Stimulated activated CD8-positive, alpha-beta memory T cell treated with anti-CD3 and anti-CD28 coated beads, Interleukin-7, amount 100 ng/mL, for 48 hours (primary cell): ENCODE measurements around the gene MXD3.

Experiments used
- DNase-seq, 2 donors: peaks; one replicate each; pipeline ENCODE4 v3.0.0-alpha.2; 2020; ENCODE audit warnings: low read depth in 1 of 2; ENCODE audit errors: extremely low read depth in 1 of 2

MXD3 gene

DNA sequence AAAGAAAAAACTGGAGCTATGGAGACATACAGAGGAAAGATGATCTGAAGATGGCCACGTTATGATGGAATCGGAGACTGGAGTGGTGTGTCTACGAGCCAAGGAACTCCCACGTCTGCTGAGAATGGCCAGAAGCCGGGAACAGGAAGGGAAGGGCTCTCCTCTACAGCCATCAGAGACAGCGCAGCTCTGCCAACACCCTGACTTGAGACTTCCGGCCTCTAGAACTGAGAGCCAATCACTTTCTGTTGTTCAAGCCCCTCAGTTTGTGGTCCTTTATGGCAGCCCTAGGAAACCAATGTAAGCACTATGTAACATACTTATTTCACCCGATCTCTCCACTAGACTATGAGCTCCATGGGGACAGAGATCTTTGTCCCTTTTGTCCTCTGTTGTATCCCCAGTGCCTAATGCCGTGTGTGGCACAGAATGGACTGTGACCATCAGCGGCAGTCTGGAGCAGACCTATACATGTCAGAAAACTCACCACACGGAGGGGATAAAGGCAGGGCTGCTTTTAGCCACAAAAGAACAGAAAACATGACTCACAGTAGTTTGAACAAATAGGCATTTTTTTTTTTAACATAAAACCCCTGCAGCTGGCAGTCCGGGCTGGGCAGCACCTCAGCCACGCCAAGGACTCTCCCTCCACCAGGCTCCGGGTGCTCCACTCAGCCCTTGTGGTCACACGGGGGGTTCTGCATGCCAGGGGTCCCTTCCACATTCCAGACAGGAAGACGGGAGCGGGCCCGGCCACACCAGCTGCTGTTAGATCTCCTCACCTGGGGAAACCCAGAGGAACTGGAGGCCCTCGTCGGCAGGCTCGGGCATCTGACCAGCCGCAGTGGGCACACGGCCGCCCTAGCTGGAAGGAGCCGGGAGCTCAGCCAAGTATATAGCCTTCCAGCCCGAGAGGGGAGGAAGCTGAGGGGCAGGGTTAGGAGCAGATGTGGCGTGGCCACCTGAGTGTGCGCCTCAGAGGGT lies 16.1 kb upstream of the MXD3 start:
- no peak for DNase-seq

DNA sequence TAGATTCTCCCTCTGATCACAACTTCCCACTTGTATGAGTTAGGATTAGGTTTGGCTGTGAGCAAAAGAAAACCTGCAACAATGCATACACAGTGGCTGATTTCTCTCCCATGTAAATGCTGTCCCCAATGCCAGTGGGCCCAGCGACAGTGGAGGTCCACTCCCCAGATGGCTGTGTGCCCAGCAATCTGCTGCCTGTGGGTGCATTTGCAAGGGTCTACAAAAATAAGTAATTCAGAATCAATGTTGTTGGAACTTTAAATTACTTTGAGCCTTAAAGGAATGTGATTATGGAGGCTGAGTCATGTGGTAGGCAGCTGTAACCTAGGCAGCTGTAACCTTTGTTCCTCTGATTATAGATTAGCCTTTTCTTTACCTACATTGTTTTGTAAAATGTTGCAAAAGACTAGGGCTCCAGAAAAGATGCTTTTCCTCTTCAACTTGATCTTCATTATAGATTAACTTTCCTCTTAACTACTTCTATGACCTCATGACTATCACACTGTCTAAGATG lies 14.2 kb upstream of the MXD3 start:
- DNase-seq: no peak

DNA sequence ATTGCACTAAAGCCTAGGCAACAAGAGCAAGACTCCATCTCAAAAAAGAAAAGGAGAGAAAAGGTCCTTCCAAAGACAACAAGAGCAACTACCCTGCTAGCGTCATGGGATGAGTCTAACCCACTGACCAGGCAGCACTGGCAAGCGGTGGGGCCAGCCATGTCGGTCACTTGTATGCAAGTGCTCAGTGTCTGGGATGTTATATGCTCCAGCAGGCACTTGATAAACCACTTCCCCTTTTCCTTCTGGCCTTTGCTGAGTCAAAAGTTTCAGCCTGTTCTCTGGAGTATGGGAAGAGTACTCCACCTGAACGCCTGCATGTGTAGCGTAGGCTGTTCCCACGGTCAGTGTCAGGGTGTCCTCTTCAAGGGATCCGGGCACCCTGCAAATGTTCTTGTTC lies 9.2 kb upstream of the MXD3 start:
- no peak for DNase-seq

DNA sequence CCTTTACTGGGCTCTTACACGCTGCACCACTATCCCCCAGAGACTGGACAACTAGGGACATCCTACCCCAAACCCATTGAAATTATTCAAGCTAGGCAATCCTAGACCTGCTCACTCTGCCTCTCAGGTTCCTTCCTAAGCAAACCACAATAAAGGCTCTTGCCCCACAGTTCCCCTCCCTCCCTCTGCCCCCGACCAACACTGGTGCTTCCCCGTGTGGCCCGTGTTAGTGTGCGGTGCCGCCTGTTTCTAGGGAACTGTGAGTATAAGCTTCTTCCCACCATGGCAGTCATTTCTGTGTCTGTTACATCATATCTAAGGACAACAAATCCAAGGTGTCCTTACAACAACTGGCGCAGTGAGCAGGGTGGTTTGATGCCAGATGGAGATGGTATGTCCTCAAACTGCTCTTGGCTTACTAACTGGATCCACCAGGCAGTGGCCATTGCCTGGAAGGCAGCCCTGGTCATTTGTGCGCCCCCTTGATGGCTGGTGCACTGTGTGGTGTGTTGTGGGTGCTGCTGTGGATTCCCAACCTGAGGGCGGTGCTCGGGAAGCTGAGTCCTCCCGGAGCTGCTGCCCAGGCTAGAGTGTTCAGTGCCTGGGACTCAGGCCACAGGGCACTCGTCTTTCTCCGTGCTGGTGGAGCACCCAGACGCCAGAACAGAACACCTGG lies 8.4 kb upstream of the MXD3 start:
- DNase-seq: no peak

DNA sequence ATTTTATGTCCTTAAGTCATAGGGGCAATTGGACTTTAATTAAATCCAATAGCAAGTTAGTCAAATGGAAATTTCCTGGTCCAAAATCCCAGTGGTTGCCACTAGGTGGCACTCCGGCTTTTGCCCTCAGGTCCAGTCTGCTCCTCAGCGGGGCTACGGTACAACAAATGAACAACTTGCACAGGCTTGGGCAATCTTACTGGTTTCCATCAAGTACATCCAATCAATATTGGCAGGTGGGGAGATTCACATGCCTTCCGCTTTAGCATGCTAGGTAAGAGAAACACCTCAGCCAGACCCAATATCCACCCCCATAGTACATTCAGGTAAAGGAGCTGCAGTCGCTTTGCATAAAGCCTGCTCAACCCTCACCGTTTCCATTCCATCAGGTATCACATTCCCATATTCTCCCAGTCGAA lies 6.3 kb upstream of the MXD3 start:
- peak; percentile 50 to 67 for DNase-seq

DNA sequence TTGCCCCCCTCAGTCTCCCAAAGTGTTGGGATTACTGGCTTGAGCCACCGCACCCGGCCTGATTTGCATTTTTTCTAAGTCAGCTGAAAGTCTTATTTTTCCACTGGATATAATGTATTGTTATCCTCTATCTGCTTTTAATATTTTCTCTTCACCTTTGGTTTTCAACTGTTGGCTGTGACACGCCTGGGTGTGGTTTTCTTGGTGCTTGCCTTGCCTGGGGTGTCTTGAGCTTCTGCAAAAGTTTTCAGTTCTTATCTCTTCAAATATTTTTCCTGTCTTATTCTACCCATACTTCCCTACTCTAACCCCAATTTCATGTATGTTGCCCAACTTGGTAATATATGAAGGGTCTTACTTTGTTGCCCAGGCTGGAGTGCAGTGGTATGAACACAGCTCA lies 4.3 kb upstream of the MXD3 start:
- no peak for DNase-seq

DNA sequence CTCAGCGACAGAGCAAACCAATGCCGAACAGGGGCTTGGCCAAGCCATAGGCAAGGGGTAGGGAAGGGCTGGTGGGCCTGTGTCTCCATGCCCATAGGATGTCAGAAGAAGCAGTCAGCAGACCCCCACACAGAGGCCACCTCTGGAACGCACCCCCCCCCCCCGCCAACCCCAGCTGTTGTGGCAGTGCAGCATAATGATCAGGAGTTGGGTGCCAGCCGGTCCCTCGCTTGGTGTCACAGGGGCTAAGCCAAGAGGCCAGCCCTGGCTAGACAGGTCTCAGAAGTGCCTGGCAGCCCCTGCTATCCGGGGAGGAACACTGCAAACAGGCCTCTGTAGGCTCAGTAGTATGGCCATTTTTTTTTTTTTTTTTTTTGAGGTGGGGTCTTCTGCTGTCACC lies 3.7 kb upstream of the MXD3 start:
- no peak for DNase-seq

DNA sequence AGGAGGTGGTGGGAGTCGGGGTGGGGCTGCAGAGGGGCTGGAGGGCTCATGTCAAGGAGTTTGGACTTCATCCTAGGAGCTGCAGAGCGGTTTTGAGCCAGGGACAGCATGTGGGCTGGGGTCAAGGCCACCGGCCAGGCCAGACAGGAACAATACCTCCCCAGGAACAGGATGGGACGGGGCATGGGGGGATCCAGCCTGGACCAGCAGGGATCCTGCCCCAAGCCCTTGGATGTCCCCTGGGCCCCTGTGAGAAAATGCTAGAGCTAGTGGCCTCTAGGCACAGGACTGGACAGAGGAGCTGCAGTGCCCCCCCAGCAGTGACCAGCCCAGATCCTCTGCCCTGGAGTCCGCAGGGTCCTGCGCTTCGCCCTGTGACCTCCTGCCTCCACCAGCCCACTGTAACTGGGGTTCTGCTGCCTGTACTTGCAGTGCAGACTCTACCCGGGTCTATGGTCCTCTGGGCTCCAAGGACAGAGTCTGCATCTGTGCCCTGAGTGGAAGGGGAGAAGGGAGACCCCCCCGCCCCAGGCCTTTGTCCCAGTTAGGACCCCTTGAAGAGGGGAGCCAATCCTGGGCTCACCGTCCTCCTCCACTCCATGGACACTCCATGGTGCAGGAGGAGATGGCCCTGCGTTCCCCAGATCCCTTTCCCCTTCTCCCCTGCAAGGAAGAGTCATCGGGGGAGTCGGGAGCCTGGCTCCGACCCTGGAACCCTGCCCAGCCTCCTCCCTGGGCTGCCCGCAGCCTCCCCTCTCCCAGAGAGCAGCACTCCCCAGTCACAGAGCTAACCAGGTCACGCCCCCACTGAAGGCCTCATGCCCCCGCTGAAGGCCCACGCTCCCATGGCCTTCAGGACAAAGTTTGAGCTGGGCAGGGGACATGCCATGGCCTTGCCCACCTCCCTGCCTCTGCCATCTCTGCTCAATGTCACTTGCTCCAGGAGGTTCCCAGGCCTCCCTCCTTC lies 3.0 kb upstream of the MXD3 start:
- no peak for DNase-seq

DNA sequence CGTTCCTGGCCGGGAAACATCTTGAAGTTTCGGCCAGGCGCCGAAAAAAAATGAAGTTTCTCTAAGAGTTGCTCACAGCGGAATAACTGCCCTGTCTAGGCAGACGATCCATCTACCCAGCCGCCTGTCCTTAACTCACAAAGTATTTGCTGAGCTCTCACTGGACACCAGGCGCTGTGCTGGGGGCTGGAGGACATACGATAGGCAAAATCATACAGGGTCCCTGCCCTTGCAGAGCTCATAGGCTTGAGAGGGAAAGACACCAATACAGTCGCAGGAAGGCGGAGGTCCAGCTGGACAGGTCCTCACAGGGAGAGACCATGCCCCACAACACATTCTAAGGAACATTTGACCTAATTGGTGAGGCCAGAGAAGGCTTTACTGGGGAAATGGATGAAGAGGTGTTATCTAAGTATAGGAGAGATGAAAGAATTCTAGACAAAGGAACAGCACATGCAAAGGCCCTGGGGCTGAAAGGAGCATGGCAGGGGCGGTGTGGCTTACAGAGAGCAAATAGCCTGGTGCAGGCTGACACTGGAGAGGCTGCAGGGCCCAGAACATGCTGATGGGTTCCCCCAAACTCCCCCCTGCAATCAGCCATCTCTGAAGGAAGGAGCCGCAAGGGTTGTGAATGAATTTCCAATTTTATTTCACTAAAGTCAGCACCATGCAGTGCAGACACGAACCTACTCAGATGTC lies 2.0 kb upstream of the MXD3 start:
- DNase-seq: no peak

DNA sequence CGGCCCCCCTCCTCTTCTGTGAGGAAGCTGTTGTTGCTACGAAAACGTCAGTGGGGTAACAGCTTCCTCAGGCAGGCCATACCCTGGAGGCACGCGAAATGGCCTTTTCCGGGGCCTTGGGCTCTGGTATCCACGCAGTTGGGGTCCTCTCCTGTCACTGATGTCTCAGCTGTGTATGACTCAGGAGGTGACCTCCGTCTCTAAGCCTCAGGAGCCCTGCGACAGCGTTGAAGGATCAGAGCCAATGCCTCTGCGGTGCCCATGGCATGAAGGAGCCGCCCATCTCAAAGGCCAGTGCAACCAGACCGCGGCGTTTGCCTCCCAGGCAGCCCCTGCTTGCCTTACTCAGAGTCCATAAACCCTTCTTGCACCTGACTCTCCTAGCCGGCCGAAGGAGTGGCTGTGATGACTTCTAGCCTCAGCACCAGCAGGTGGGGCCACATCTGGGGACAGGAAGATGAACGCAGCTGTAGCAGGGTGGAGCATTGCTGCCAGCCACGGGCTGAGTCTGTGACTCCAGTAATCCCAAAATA lies 1.0 kb upstream of the MXD3 start:
- peak in 1 of 2 donors; percentile 54 for DNase-seq

DNA sequence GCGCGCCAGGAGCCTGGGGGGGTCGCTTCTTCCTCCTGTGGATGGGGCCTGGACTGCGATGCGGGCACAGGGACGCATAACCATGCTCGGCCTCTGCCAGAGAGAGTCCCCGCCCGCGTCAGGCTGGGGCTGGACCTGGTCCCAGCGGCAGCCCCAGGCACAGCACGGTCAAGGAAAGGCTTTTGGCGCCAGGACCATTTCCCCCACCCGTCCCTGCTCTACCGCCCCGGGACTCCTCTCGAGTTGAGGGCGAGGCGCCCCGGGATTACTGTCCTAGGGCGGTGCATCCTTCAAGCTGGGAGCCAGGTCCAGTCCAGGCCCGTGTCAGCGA lies 341 bp downstream of the MXD3 start:
- no peak for DNase-seq

DNA sequence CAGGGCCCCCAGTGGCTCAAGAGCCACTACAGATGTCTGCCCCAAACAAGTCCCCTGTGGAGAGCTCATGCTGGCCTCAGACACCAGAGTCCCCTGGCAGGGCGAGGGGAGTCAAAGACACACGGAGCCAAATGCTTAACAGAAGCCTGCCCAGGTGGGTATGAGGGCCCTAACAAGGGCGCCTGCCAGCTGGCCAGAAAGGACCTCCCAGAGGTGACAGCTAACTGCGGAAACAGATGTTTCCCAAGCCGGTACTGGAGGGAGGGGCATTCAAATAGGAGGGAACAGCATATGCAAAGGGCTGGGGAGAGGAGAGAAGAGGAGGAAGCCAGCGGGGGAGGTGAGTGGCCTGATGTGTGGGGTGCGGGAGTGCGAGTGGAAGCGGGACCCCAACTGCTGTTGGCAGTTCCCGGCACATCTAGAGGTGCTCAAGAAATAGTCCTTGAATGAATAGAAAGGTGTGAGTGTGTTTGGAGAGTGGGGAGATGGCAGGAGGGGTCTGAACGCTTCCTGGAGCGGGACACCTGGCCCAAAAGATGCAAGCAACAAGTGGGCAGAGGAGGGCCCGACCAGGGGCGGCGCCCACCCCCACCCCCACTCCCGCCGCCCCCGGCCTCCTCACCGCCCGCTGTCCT lies 824 bp downstream of the MXD3 start:
- no peak for DNase-seq

DNA sequence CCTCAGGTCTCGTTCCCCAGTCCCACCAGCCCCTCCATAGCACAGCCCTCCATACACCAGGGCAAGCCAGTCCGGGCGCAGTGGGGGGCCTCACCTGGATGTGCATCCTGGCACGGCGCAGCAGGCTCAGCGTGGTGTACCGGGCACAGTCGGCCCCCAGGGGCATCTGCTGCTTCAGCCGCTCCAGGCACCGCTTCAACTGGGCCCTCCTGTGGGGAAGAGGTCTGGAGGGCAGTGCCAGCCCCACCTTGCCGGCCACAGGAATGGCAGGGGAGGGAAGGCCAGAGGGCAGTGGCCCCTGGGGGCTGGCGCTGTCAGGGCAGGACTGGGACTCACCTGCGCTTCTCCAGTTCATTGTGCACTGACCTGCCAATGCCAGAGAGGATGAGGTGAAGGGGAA lies 1.4 kb downstream of the MXD3 start:
- no peak for DNase-seq

DNA sequence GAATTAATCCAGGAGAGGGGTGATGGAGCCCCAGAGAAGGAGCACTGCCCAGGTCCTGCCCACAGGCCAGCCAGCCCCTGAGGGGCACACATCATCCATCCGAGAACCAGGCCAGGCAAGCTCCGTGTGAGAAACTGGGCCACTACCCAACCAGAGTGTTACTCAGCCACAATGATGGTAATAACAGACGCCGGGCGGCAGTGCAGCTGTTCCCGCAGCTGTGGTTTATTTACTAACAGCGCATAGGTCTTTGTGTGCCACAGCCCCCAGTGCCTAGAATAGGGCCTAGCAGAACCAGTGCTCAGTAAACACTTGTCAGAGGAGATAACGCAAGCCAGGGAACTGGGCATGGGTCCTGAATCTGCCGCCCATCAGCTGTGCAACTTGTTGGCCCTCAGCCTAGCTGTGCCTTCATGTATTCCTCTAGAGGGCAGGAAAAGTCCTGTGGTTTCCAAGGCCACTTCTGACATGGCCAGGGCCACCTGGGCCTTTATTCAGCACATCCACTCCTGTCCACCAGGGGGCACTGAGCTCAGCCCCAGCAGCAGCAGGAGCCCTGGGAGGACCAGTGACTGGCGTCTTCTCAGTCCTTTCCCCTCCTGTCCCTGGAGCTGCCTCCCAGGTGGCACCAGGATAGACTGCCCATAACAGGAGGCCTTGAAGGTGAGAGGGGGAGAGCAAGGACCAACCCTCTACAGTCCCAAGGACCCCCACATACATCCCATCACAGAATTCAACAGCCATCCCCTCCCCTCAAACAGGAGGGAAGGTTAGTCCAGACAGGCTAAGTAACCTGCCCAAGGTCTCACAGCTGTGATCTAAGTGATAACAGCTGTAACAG lies 2.1 kb downstream of the MXD3 start:
- no peak for DNase-seq

DNA sequence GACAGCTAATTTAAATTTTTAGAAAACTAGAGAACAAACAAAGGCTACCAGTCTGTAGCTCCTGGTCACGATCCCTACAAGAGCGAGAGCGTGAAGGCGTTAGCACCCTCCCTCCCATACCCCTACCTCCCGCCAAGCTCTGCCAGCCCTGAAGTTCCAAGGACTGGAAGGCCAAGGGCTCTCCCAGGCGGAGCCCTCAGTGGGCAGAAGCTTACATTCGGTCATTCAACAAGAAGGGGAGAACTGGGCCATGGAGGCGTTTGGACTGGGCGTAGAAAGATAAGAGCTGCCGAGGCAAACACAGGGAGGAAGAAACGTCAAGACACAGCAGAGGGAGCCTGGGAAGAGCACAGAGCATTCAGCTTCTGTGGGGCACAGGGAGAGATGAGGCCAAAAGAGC lies 3.0 kb downstream of the MXD3 start:
- DNase-seq: no peak

DNA sequence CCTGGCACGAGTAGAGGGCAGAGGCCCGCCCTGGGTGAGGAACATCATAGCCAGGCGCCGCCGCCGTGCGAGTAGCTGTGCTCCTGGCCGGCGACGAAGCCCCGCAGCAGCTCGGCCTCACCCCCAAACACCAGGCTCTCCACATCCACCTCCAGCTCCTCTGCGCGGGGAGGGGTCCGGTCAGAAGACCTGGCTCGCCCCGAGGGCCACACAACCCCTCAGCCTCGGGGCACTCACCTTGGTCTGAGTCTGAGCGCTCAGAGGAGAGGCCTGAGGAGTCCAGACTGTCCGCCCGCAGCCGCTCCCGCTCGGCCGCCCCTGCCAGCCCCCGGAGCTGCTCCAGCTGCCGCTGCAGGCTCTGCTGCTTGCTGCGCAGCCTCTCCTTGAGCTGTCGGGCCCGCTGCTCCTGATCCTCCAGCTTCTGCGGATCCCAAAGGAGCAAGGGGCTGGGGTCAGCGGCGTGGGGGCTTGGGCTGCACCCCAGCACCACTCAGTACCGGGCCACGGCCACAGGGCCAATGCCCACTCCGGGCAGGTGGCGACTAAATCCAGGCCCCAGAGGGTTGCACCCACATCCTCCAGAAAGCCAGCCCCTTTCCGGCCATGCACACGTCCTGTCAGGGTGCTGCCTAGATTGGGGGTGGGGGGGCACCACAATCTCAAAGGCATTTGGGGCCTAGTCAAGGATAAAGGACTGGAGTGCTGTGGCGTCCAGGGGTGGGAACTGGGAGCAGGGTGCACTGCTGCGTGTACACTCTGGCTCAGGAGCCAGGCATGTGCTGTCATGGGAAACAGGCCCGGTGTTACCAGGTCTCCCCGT lies 3.9 kb downstream of the MXD3 start:
- no peak for DNase-seq

DNA sequence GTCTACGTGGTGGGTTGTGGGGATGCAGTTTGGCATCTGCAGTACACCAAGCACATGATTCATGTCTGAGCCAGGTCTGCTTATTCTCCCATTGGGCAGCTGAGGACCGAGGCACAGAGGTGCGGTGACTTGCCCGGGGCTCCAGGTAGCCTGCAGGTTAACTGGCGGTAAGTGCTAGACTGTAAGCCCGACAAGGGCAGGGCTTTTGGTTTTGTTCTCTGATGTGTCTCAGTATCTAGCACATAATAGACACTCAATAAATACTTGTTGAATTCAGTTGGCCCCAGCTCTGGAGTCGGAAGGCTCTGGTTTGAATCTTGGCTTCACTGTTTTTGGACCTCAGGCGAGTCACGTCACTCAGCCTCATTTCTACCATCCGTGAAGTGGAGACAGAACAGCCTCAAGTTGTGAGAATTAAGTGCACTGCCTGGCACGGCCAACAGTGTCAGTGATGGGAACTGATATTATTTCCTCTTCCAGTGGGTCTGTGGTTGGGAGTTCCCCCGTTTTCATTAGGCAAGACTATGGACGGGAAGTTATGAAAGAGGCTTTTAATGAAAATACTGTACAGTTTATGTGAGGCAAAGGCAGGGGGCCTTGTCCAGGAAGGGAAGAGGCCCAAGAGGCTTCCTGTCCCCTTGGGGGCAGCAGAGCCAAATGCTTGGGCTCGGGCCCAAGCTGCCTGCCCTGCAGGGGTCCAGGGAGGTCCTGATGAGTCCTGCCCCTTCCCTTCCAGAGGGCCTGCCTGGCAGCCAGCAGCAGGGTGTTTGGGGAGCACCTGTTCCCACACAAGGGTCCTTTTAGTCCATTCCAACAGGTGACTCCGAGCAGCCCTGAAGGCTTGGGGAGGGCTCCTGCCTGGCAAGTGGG lies 4.8 kb downstream of the MXD3 start:
- no peak for DNase-seq
